Islet of Langerhans (tissue), 1 donor: ENCODE results near the gene L3MBTL4.
A peak's percentile ranks its signal among the peaks of the same experiment; 100 is the strongest.
"Not testable (repeated sequence)": the region's sequence is repeated elsewhere in the genome, so short reads cannot be mapped to it uniquely, and the experiment has no call there.

Experiments used
- FAIRE-seq: peaks from one replicate; lab custom pipeline; 2011; peaks lifted over from hg19 to GRCh38; lab: Jason Lieb, UNC

The L3MBTL4 gene

GRCh38 chr18:6174983-6175745 is 239.5 kb downstream of the L3MBTL4 start:
- FAIRE-seq, result no peak

GRCh38 chr18:6170604-6171003 is 244.1 kb downstream of the L3MBTL4 start:
- no peak for FAIRE-seq

- FAIRE-seq, result no peak
These were observed 253.2 kb downstream of the L3MBTL4 start for GRCh38 chr18:6161549-6161948.

GRCh38 chr18:6159426-6159825 is 255.3 kb downstream of the L3MBTL4 start:
- FAIRE-seq, result no peak

GRCh38 chr18:6158958-6159357 is 255.8 kb downstream of the L3MBTL4 start:
- no peak for FAIRE-seq

- no peak for FAIRE-seq
These were observed 258.3 kb downstream of the L3MBTL4 start for GRCh38 chr18:6156446-6156845.

GRCh38 chr18:6155707-6156106 is 259.0 kb downstream of the L3MBTL4 start:
- FAIRE-seq, result no peak

GRCh38 chr18:6150430-6150829 is 264.3 kb downstream of the L3MBTL4 start:
- no peak for FAIRE-seq

GRCh38 chr18:6146307-6146661 is 268.4 kb downstream of the L3MBTL4 start:
- FAIRE-seq, result no peak

- FAIRE-seq, result no peak
These were observed 268.9 kb downstream of the L3MBTL4 start for GRCh38 chr18:6145645-6146306.

- FAIRE-seq, result no peak
These were observed 275.7 kb downstream of the L3MBTL4 start for GRCh38 chr18:6139007-6139406.

GRCh38 chr18:6135901-6136300 is 278.8 kb downstream of the L3MBTL4 start:
- FAIRE-seq, result not testable (repeated sequence)

GRCh38 chr18:6135029-6135428 is 279.7 kb downstream of the L3MBTL4 start:
- not testable (repeated sequence) for FAIRE-seq

- FAIRE-seq, result no peak
These were observed 281.9 kb downstream of the L3MBTL4 start for GRCh38 chr18:6132751-6133368.

GRCh38 chr18:6120820-6121279 is 293.9 kb downstream of the L3MBTL4 start:
- FAIRE-seq, result peak; percentile 43

- no peak for FAIRE-seq
These were observed 294.9 kb downstream of the L3MBTL4 start for GRCh38 chr18:6119761-6120160.

- no peak for FAIRE-seq
These were observed 296.6 kb downstream of the L3MBTL4 start for GRCh38 chr18:6118080-6118479.

GRCh38 chr18:6115710-6116109 is 299.0 kb downstream of the L3MBTL4 start:
- FAIRE-seq, result no peak

GRCh38 chr18:6113650-6114049 is 301.1 kb downstream of the L3MBTL4 start:
- FAIRE-seq, result no peak

GRCh38 chr18:6111726-6112125 is 303.0 kb downstream of the L3MBTL4 start:
- no peak for FAIRE-seq

GRCh38 chr18:6109743-6110142 is 305.0 kb downstream of the L3MBTL4 start:
- FAIRE-seq, result no peak

GRCh38 chr18:6107794-6108193 is 306.9 kb downstream of the L3MBTL4 start:
- FAIRE-seq, result no peak

GRCh38 chr18:6106091-6106685 is 308.5 kb downstream of the L3MBTL4 start:
- FAIRE-seq, result no peak
